ENCODE data around the gene FOXP2. TPM values are rescaled to one million over a fixed set of nuclear protein-coding genes. Genes with fewer than 3 reads are reported as not detected.
A peak's percentile ranks its signal among the peaks of the same experiment; 100 is the strongest.
"Not testable (repeated sequence)": the region's sequence is repeated elsewhere in the genome, so short reads cannot be mapped to it uniquely, and the experiment has no call there.

Gene FOXP2
- total RNA-seq, 1 donor from 2014 or later = 10.1 TPM

DNA sequence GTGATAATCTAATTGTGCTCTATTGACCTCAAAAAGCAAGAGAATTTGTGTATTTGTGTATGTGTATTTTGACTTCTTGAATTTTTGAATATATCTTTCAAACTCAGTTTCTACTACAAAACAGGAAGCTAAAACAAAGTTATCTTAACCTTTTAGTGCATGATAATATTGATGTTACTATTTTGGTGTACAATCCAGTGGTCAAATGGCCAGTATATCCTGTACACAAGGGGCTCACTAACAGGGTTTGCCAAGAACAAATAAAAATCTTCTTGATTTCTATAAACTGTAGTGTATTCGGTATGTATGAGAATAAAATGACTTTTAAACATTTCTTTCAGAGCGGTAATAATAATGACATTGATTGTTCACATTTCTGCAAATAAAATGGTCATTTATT lies 69.6 kb downstream of the FOXP2 start:
- no peak overlapping the region for H3K27ac ChIP-seq
- H3K9me3 ChIP-seq = no peaks in the 10 kb centered on the region
- intact Hi-C loops (cut with DNase I) = no loop called here
- H3K27me3 ChIP-seq (ENCODE audit: low read depth) = no peaks in the 10 kb centered on the region
- no peak for TF ChIP-seq CTCF (IDR thresholded peaks at IDR 0.05)
- H3K36me3 ChIP-seq = no peaks in the 10 kb centered on the region
- no peak overlapping the region for H3K4me3 ChIP-seq
- no peaks in the 10 kb centered on the region for H3K4me1 ChIP-seq
- no peak for ATAC-seq
- no peak for DNase-seq

DNA sequence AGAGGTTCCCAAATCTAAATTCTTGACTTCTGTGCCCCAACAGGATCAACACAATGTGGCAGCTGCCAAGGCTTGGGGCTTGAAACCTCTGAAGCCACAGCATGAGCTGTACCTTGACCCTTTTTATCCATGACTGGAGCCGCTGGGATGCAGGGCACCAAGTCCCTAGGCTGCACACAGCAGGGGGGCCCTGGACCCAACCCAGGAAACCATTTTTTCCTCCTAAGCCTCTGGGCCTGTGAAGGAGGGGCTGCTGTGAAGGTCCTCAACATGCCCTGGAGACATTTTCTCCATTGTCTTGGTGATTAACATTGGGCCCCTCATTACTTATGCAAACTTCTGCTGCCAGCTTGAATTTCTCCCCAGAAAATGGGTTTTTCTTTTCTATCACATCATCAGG lies 72.6 kb downstream of the FOXP2 start:
- DNase-seq (no peak), ATAC-seq (no peak)
- no peak overlapping the region for H3K4me3 ChIP-seq
- intact Hi-C loops (cut with DNase I) = no loop called here
- no peak overlapping the region for H3K27ac ChIP-seq
- H3K36me3 ChIP-seq = no peaks in the 10 kb centered on the region
- no peak for TF ChIP-seq CTCF (IDR thresholded peaks at IDR 0.05)
- no peaks in the 10 kb centered on the region for H3K4me1 ChIP-seq
- H3K9me3 ChIP-seq = no peaks in the 10 kb centered on the region
- no peaks in the 10 kb centered on the region for H3K27me3 ChIP-seq (ENCODE audit: low read depth)

DNA sequence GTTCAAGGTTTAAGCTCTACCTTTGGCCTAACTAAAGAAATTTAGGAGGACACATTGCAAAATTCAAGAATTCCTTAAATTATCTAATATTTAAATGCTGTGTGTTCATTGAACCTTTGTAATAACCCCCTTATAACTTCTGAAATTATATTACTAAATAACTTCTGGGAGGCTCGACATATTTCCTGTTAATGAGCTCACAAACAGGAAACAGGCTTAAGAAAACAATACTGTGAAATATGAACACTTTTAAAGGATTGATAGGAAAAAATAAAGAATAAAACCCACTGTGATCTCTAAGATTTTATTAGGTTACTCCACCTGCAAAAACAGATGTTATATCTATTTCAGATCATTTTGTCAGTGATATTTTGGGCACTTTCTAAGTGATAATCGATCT lies 74.1 kb downstream of the FOXP2 start:
- H3K9me3 ChIP-seq = no peaks in the 10 kb centered on the region
- H3K4me1 ChIP-seq = no peaks in the 10 kb centered on the region
- no peak overlapping the region for H3K4me3 ChIP-seq
- H3K27ac ChIP-seq = no peak overlapping the region
- no peaks in the 10 kb centered on the region for H3K36me3 ChIP-seq
- no peak for TF ChIP-seq CTCF (IDR thresholded peaks at IDR 0.05)
- no peak for DNase-seq
- no peak for ATAC-seq
- intact Hi-C loops (cut with DNase I) = no loop called here
- H3K27me3 ChIP-seq (ENCODE audit: low read depth) = no peaks in the 10 kb centered on the region

- H3K4me1 ChIP-seq; H3K4me3 ChIP-seq; H3K27me3 ChIP-seq (ENCODE audit: low read depth); H3K36me3 ChIP-seq; ATAC-seq; DNase-seq; intact Hi-C loops (cut with DNase I); H3K27ac ChIP-seq; H3K9me3 ChIP-seq: not testable (repeated sequence)
Observed at GRCh38 chr7:114497491-114497890, 82.9 kb downstream of the FOXP2 start.

DNA sequence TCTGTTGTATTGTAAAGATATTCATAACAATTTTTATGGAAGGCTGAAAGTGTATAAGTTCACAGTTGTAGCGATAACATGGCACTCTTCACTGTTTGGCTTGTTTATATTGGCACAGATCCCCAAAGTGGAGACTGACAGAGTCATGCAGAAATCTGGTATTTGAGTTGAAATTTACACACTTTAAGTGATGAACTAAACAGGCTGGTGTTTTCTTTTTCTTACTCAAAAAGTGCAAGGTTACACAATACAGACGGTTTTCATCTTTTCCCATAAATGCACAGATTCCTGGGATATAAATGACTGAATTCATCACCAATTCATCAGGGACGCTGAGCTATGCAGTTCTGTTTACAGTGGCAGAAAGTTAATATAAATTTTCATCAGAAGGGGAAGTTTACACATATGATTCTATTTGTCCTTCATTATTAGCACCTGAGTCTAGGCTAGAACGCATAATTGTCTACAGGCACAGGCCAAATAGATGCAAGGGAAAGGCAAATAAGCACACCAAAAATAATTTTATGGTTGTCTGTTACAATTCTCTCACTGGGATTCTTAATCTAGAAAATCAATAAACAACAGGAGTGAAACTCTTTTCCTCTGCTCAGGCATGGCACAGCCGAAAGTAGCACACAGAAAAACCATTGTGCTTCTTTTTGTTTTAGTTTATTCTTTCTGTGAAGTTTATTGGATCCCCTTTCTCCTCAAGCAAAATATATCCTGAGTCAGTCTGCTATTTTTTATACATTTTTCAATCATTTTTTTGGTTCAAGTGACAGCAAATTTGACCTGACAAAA lies 88.0 kb downstream of the FOXP2 start:
- TF ChIP-seq CTCF (IDR thresholded peaks at IDR 0.05) = no peak
- H3K27ac ChIP-seq = no peak overlapping the region
- no peaks in the 10 kb centered on the region for H3K9me3 ChIP-seq
- DNase-seq = no peak
- no peaks in the 10 kb centered on the region for H3K4me1 ChIP-seq
- H3K4me3 ChIP-seq = no peak overlapping the region
- ATAC-seq = peak in 1 of 2 donors; percentile 39
- intact Hi-C loops (cut with DNase I) = no loop called here
- H3K36me3 ChIP-seq = no peaks in the 10 kb centered on the region
- no peaks in the 10 kb centered on the region for H3K27me3 ChIP-seq (ENCODE audit: low read depth)

- no peaks in the 10 kb centered on the region for H3K36me3 ChIP-seq
- H3K27me3 ChIP-seq (ENCODE audit: low read depth) = no peaks in the 10 kb centered on the region
- intact Hi-C loops (cut with DNase I) = no loop called here
- H3K4me3 ChIP-seq = no peak overlapping the region
- H3K27ac ChIP-seq = no peak overlapping the region
- H3K4me1 ChIP-seq = no peaks in the 10 kb centered on the region
- no peaks in the 10 kb centered on the region for H3K9me3 ChIP-seq
- no peak for DNase-seq
- TF ChIP-seq CTCF (IDR thresholded peaks at IDR 0.05) = no peak
- no peak for ATAC-seq
Observed at GRCh38 chr7:114504586-114504985, 90.0 kb downstream of the FOXP2 start.

Data from lower lobe of right lung (tissue), 2 donors.